HFFc6 (cell line): Measurements from ENCODE around the gene GNAT1. TPM values are rescaled to one million over a fixed set of nuclear protein-coding genes. Genes with fewer than 3 reads are reported as not detected.

Source experiments
- DNase-seq: peaks from one replicate; pipeline ENCODE4 v3.0.0-alpha.2; 2018
- H3K27ac Mint-ChIP-seq: 2 replicates; pipeline ENCODE4 v1.8.0; 2020; ENCODE audit warnings: mild to moderate bottlenecking, mixed read lengths
- H3K27me3 Mint-ChIP-seq: 2 replicates; pipeline ENCODE4 v1.8.0; 2021; ENCODE audit warnings: mild to moderate bottlenecking, moderate library complexity, mixed read lengths; ENCODE audit not compliant: insufficient read depth
- H3K36me3 Mint-ChIP-seq: 2 replicates; pipeline ENCODE4 v1.8.0; 2021; ENCODE audit warnings: low read depth, mixed read lengths
- H3K4me1 Mint-ChIP-seq: 2 replicates; pipeline ENCODE4 v1.8.0; 2020; ENCODE audit warnings: low read depth, mixed read lengths
- H3K4me3 Mint-ChIP-seq: 2 replicates; pipeline ENCODE4 v1.8.0; 2020; ENCODE audit warnings: mild to moderate bottlenecking, moderate library complexity, mixed read lengths
- H3K9me3 Mint-ChIP-seq: 2 replicates; pipeline ENCODE4 v1.8.0; 2020; ENCODE audit warnings: mild to moderate bottlenecking, mixed read lengths
- CTCF ChIP-seq: fragments of 200-600 bp; sonication (generic); IDR thresholded peaks from 2 replicates; pipeline ENCODE4 v1.5.0; 2021; ENCODE audit warnings: antibody characterized with exemption, mild to moderate bottlenecking
- total RNA-seq, 6 experiments: library from RNA; stranded (reverse); fragmentation: NEBNext Ultra II Directional; extraction: Animal tissue kit (Norgen Biotek cat#: 25700); gene quantifications; 2 replicates in 1 of 6; 3 replicates in 5 of 6; pipeline ENCODE4 v1.2.3, GENCODE V29; 2021

Gene GNAT1
- total RNA-seq, 6 experiments from 2014 or later = not detected

GRCh38 chr3:50164481-50164880 is 26.9 kb upstream of the GNAT1 start:
- Mint-ChIP-seq H3K4me1 (peaks cover 76% of the 10 kb centered on the region), H3K27ac (peak overlapping the region; percentile 71), H3K36me3 (no peaks in the 10 kb centered on the region), H3K9me3 (no peaks in the 10 kb centered on the region), H3K4me3 (peak overlapping the region; percentile 66), H3K27me3 (no peaks in the 10 kb centered on the region)
- DNase-seq = no peak
- no peak for TF ChIP-seq CTCF

GRCh38 chr3:50164984-50165909 is 26.2 kb upstream of the GNAT1 start:
- no peaks in the 10 kb centered on the region for H3K27me3 Mint-ChIP-seq
- H3K4me3 Mint-ChIP-seq = peak overlapping the region; percentile 66
- TF ChIP-seq CTCF = no peak
- H3K36me3 Mint-ChIP-seq = no peaks in the 10 kb centered on the region
- peak; percentile 59 for DNase-seq
- peak overlapping the region; percentile 71 for H3K27ac Mint-ChIP-seq
- peaks cover 81% of the 10 kb centered on the region for H3K4me1 Mint-ChIP-seq
- no peaks in the 10 kb centered on the region for H3K9me3 Mint-ChIP-seq

- DNase-seq = no peak
- H3K9me3 Mint-ChIP-seq = no peaks in the 10 kb centered on the region
- TF ChIP-seq CTCF = no peak
- H3K4me1 Mint-ChIP-seq = peaks cover 87% of the 10 kb centered on the region
- H3K27ac Mint-ChIP-seq = peak overlapping the region; percentile 71
- peak overlapping the region; percentile 17; the same call in 1 of the 2 replicates for H3K4me3 Mint-ChIP-seq
- H3K36me3 Mint-ChIP-seq = no peaks in the 10 kb centered on the region
- no peaks in the 10 kb centered on the region; the same call in 1 of the 2 replicates for H3K27me3 Mint-ChIP-seq
These were observed 25.4 kb upstream of the GNAT1 start for GRCh38 chr3:50165910-50166538.

GRCh38 chr3:50166620-50167019 is 24.8 kb upstream of the GNAT1 start:
- Mint-ChIP-seq H3K27ac (peak overlapping the region; percentile 71), H3K4me3 (peak overlapping the region; percentile 10; the same call in 1 of the 2 replicates), H3K27me3 (no peaks in the 10 kb centered on the region; the same call in 1 of the 2 replicates)

More at GRCh38 chr3:50166620-50167019, 24.8 kb upstream of the GNAT1 start:
- H3K4me1 Mint-ChIP-seq = peaks cover 83% of the 10 kb centered on the region
- no peaks in the 10 kb centered on the region for H3K36me3 Mint-ChIP-seq
- H3K9me3 Mint-ChIP-seq = no peaks in the 10 kb centered on the region
- no peak for DNase-seq
- TF ChIP-seq CTCF = no peak
